Spleen (tissue), 11 donors: ENCODE results near the gene CCDC149. TPM values are rescaled to one million over a fixed set of nuclear protein-coding genes. Genes with fewer than 3 reads are reported as not detected.

Source experiments
- DNase-seq: peaks from one replicate; pipeline ENCODE4 v3.0.0-alpha.2; 2020
- H3K27ac ChIP-seq, 8 donors: fragments of 200-600 bp; sonication (generic) in 7 of 8; 1 replicate in 4 of 8; 2 replicates in 4 of 8; pipeline versions ENCODE4 v1.5.0 to v1.8.0; 2016 to 2021; ENCODE audit warnings: inconsistent platforms in 4 of 8, mild to moderate bottlenecking in 4 of 8, moderate library complexity in 1 of 8
- H3K27me3 ChIP-seq, 7 donors: fragments of 200-600 bp; sonication (generic) in 6 of 7; replicated peaks in 1 of 7; 1 replicate in 4 of 7; 2 replicates in 3 of 7; pipeline versions ENCODE4 v1.5.0 to v1.8.0; 2016 to 2021; ENCODE audit warnings: inconsistent platforms in 3 of 7, mild to moderate bottlenecking in 1 of 7
- H3K36me3 ChIP-seq, 6 donors: fragments of 200-600 bp; sonication (generic) in 5 of 6; 1 replicate in 4 of 6; 2 replicates in 2 of 6; pipeline versions ENCODE4 v1.5.0 to v1.8.0; 2016 to 2021; ENCODE audit warnings: inconsistent platforms in 2 of 6
- H3K4me1 ChIP-seq, 6 donors: fragments of 200-600 bp; sonication (generic) in 5 of 6; 1 replicate in 3 of 6; 2 replicates in 3 of 6; pipeline versions ENCODE4 v1.5.0 to v1.8.0; 2016 to 2021; ENCODE audit warnings: inconsistent platforms in 3 of 6
- H3K4me3 ChIP-seq, 8 donors: fragments of 200-600 bp; sonication (generic) in 7 of 8; 1 replicate in 4 of 8; 2 replicates in 4 of 8; pipeline versions ENCODE4 v1.5.0 to v1.8.0; 2016 to 2021; ENCODE audit warnings: inconsistent platforms in 4 of 8, mild to moderate bottlenecking in 4 of 8, moderate library complexity in 2 of 8
- H3K9me3 ChIP-seq, 8 donors: fragments of 200-600 bp; sonication (generic) in 7 of 8; 1 replicate in 4 of 8; 2 replicates in 4 of 8; pipeline versions ENCODE4 v1.5.0 to v1.8.0; 2016 to 2021; ENCODE audit warnings: inconsistent platforms in 4 of 8
- POLR2A ChIP-seq, 3 donors: fragments of 450-650 bp; IDR thresholded peaks; one replicate each; pipeline ENCODE4 v1.5.1; 2017; ENCODE audit warnings: antibody characterized with exemption in 3 of 3, mild to moderate bottlenecking in 1 of 3
- POLR2AphosphoS5 ChIP-seq, 3 donors: sonication (generic); formaldehyde crosslinking; IDR thresholded peaks; one replicate each; pipeline ENCODE4 v1.5.1; 2017; ENCODE audit warnings: antibody characterized with exemption in 3 of 3
- WGBS, 5 donors: extraction: QIAGEN DNeasy Blood & Tissue Kit in 3 of 5; methylation state at CpG; one replicate each; pipeline versions ENCODE4 v1.1.5 to v1.1.7; 2013 to 2018; 5-methylcytosine and 5-hydroxymethylcytosine counted together
- intact Hi-C: fragments of 100-400 bp; cut with DNase I; formaldehyde crosslinking; loops from one replicate; pipeline ENCODE4 v1.15.0; 2023; ENCODE audit warnings: low total_unique reads
- polyA plus RNA-seq, 3 donors: library from polyadenylated mRNA; stranded (reverse); fragments of 200-250 nt; gene quantifications; one replicate each; pipeline ENCODE4 v1.2.1, GENCODE V29; 2013
- total RNA-seq, 7 donors: library from RNA; depleted of rRNA in 3 of 7; stranded (reverse); fragments of >200 nt in 3 of 7; fragmentation: NEBNext Ultra II Directional in 4 of 7; extraction: Animal tissue kit (Norgen Biotek cat#: 25700) in 4 of 7; gene quantifications; one replicate each; pipeline versions ENCODE4 v1.1.0 to v1.2.1, GENCODE V29; 2016 to 2021
- TF ChIP-seq, protein P1 (sequence below), 11 experiments: fragments of 200-600 bp in 7 of 11; fragments of 450-650 bp in 4 of 11; sonication (generic) in 4 of 11; IDR thresholded peaks in 8 of 11; conservative IDR thresholded peaks in 3 of 11; 1 replicate in 7 of 11; 2 replicates in 4 of 11; pipeline versions ENCODE4 v1.4.0 to v1.8.0; 2016 to 2021; ENCODE audit warnings: antibody characterized with exemption in 11 of 11, inconsistent platforms in 4 of 11, mild to moderate bottlenecking in 1 of 11
- donor health status: healthy with polysubstance abuse.
- donor health status: DM: no; HTN: no; CAD: no; lungs with moderate emphysema.
- donor health status: DM: no; HTN: no; CAD: no.
- donor health status: Bipolar disorder and iron deficiency.
- donor health status: healthy.
- donor health status: DM: no; HTN: no; CAD: no.
- donor health status: DM: yes; HTN: yes; CAD: no.

Gene CCDC149
- total and polyA plus RNA-seq, 10 donors = 1.9 to 16.0 (median 9.8) TPM

GRCh38 chr4:24820541-24820940, 92.3 kb downstream of the CCDC149 start:
- no peaks in the 10 kb centered on the region for H3K9me3 ChIP-seq
- peaks cover 0 to 43% (median 4%) of the 10 kb centered on the region in 6 donors for H3K36me3 ChIP-seq
- H3K27ac ChIP-seq = no peak overlapping the region
- H3K4me3 ChIP-seq = no peak overlapping the region
- TF ChIP-seq POLR2AphosphoS5 (IDR thresholded peaks at IDR 0.05) = no peak
- TF ChIP-seq POLR2A (IDR thresholded peaks at IDR 0.05) = no peak
- TF ChIP-seq, protein P1, sequence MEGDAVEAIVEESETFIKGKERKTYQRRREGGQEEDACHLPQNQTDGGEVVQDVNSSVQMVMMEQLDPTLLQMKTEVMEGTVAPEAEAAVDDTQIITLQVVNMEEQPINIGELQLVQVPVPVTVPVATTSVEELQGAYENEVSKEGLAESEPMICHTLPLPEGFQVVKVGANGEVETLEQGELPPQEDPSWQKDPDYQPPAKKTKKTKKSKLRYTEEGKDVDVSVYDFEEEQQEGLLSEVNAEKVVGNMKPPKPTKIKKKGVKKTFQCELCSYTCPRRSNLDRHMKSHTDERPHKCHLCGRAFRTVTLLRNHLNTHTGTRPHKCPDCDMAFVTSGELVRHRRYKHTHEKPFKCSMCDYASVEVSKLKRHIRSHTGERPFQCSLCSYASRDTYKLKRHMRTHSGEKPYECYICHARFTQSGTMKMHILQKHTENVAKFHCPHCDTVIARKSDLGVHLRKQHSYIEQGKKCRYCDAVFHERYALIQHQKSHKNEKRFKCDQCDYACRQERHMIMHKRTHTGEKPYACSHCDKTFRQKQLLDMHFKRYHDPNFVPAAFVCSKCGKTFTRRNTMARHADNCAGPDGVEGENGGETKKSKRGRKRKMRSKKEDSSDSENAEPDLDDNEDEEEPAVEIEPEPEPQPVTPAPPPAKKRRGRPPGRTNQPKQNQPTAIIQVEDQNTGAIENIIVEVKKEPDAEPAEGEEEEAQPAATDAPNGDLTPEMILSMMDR (IDR thresholded peaks at IDR 0.05 in 8 of 11, conservative IDR thresholded peaks at IDR 0.05 in 3 of 11) = no peak
- H3K27me3 ChIP-seq = no peaks in the 10 kb centered on the region
- no peak for DNase-seq
- intact Hi-C loops = no loop called here
- H3K4me1 ChIP-seq = no peaks in the 10 kb centered on the region

DNA sequence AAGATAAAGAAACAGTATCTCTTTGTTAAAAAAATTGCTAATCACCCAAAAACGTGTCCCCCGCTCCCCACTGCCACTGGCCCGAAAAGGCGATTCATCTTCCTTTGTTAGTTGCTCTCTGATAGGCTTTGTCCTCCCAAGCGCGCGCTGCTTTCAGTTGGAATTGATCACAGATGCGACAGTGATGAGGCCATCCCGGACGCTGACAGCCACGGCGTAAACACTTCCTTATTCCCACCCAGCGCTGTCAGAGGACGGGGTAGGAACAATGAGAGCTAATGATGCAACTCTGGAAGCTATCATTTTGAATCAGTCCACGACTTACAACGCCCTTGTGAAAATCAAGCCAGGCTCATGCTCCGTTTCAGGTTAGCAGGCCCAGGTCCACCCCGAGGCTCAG, 96.0 kb downstream of the CCDC149 start:
- Histone ChIP-seq H3K27ac (no peak overlapping the region), H3K36me3 (peaks cover 0 to 38% (median 4%) of the 10 kb centered on the region in 6 donors), H3K4me3 (no peak overlapping the region), H3K27me3 (no peaks in the 10 kb centered on the region), H3K4me1 (no peaks in the 10 kb centered on the region), H3K9me3 (no peaks in the 10 kb centered on the region)
- intact Hi-C loops = no loop called here
- DNase-seq = no peak
- TF ChIP-seq POLR2A (IDR thresholded peaks at IDR 0.05) = no peak
- TF ChIP-seq POLR2AphosphoS5 (IDR thresholded peaks at IDR 0.05) = no peak
- TF ChIP-seq, protein P1 (IDR thresholded peaks at IDR 0.05 in 8 of 11, conservative IDR thresholded peaks at IDR 0.05 in 3 of 11) = no peak
- 83 to 92% (median 86%) methylated on average over 18 of the region's 18 CpGs for WGBS, 5 donors

GRCh38 chr4:24813732-24814131, 99.1 kb downstream of the CCDC149 start:
- intact Hi-C loops = no loop called here
- H3K36me3 ChIP-seq = peaks cover 0 to 24% (median under 1%) of the 10 kb centered on the region in 6 donors
- WGBS, 5 donors = 72 to 91% (median 85%) methylated on average over 2 of the region's 2 CpGs
- H3K27ac ChIP-seq = no peak overlapping the region
- no peaks in the 10 kb centered on the region for H3K27me3 ChIP-seq
- H3K4me1 ChIP-seq = no peaks in the 10 kb centered on the region
- H3K4me3 ChIP-seq = no peak overlapping the region
- H3K9me3 ChIP-seq = no peaks in the 10 kb centered on the region
- TF ChIP-seq POLR2AphosphoS5 (IDR thresholded peaks at IDR 0.05) (no peak), POLR2A (IDR thresholded peaks at IDR 0.05) (no peak)
- TF ChIP-seq, protein P1 (IDR thresholded peaks at IDR 0.05 in 8 of 11, conservative IDR thresholded peaks at IDR 0.05 in 3 of 11) = no peak
- DNase-seq = no peak

GRCh38 chr4:24810871-24811631, 101.8 kb downstream of the CCDC149 start:
- H3K9me3 ChIP-seq = no peaks in the 10 kb centered on the region
- no peaks in the 10 kb centered on the region for H3K27me3 ChIP-seq
- WGBS, 5 donors = 87 to 96% (median 89%) methylated on average over 6 of the region's 6 CpGs
- intact Hi-C loops = no loop called here
- H3K4me1 ChIP-seq = no peaks in the 10 kb centered on the region
- H3K36me3 ChIP-seq = peaks cover 0 to 15% (median 6%) of the 10 kb centered on the region in 6 donors
- H3K27ac ChIP-seq = no peak overlapping the region
- no peak for DNase-seq
- no peak for TF ChIP-seq POLR2A (IDR thresholded peaks at IDR 0.05)
- TF ChIP-seq, protein P1 (IDR thresholded peaks at IDR 0.05 in 8 of 11, conservative IDR thresholded peaks at IDR 0.05 in 3 of 11) = no peak
- H3K4me3 ChIP-seq = no peak overlapping the region
